Mesenchymal stem cell (in vitro differentiated cells and primary cell): Measurements from ENCODE around the gene RAB27B.

Source experiments
- DNase-seq: peaks from one replicate; pipeline ENCODE4 v3.0.0-alpha.2; 2013
- H2AFZ ChIP-seq: one replicate; pipeline ENCODE4 v1.6.1; 2013; ENCODE audit warnings: low read depth, mild to moderate bottlenecking, control low read depth, inconsistent platforms, low read length, moderate library complexity
- H2AK5ac ChIP-seq: 2 replicates; pipeline ENCODE4 v1.6.1; 2013; ENCODE audit warnings: low read length, moderate library complexity, mild to moderate bottlenecking, inconsistent platforms; ENCODE audit not compliant: severe bottlenecking
- H2BK120ac ChIP-seq: one replicate; pipeline ENCODE4 v1.6.1; 2013; ENCODE audit warnings: low read depth, mild to moderate bottlenecking, inconsistent platforms, low read length, moderate library complexity
- H2BK12ac ChIP-seq, 2 experiments: one replicate each; pipeline ENCODE4 v1.6.1; 2013; ENCODE audit warnings: inconsistent platforms in 2 of 2, low read length in 2 of 2, mild to moderate bottlenecking in 2 of 2, moderate library complexity in 2 of 2, control low read depth in 1 of 2
- H2BK15ac ChIP-seq: one replicate; pipeline ENCODE4 v1.6.1; 2013; ENCODE audit warnings: mild to moderate bottlenecking, low read depth, inconsistent platforms; ENCODE audit not compliant: poor library complexity, severe bottlenecking
- H2BK5ac ChIP-seq: 2 replicates; pipeline ENCODE4 v1.6.1; 2013; ENCODE audit warnings: low read depth, mild to moderate bottlenecking, low read length, control low read depth, inconsistent platforms; ENCODE audit not compliant: poor library complexity, severe bottlenecking
- H3K14ac ChIP-seq, 2 experiments: one replicate each; pipeline ENCODE4 v1.6.1; 2013; ENCODE audit warnings: inconsistent platforms in 2 of 2, low read length in 2 of 2, control low read depth in 1 of 2, mild to moderate bottlenecking in 1 of 2, moderate library complexity in 1 of 2
- H3K18ac ChIP-seq, 2 experiments: one replicate each; pipeline ENCODE4 v1.6.1; 2013; ENCODE audit warnings: inconsistent platforms in 2 of 2, low read length in 2 of 2, control low read depth in 1 of 2, low read depth in 1 of 2, mild to moderate bottlenecking in 1 of 2
- H3K23ac ChIP-seq, 2 experiments: one replicate each; pipeline ENCODE4 v1.6.1; 2013; ENCODE audit warnings: inconsistent platforms in 2 of 2, low read length in 2 of 2, mild to moderate bottlenecking in 2 of 2, moderate library complexity in 2 of 2, control low read depth in 1 of 2
- H3K27ac ChIP-seq: 2 replicates; pipeline ENCODE4 v1.5.1; 2013; ENCODE audit warnings: mild to moderate bottlenecking, moderate library complexity, low read length, control low read depth, inconsistent platforms; ENCODE audit not compliant: poor library complexity, severe bottlenecking
- H3K27me3 ChIP-seq, 2 experiments: 2 replicates each; pipeline versions ENCODE4 v1.6.1 to v1.7.0; 2013; ENCODE audit warnings: low read length in 2 of 2, mild to moderate bottlenecking in 2 of 2, moderate library complexity in 2 of 2, control low read depth in 1 of 2, inconsistent platforms in 1 of 2; ENCODE audit not compliant: control insufficient read depth in 1 of 2, insufficient read depth in 1 of 2
- H3K36me3 ChIP-seq, 2 experiments: 2 replicates each; pipeline versions ENCODE4 v1.6.1 to v1.7.0; 2013; ENCODE audit warnings: low read length in 2 of 2, control low read depth in 1 of 2, inconsistent platforms in 1 of 2, low read depth in 1 of 2, mild to moderate bottlenecking in 1 of 2; ENCODE audit not compliant: insufficient read depth in 2 of 2, control insufficient read depth in 1 of 2
- H3K4ac ChIP-seq, 2 experiments: one replicate each; pipeline ENCODE4 v1.6.1; 2013; ENCODE audit warnings: inconsistent platforms in 2 of 2, low read length in 2 of 2, mild to moderate bottlenecking in 2 of 2, moderate library complexity in 2 of 2, control low read depth in 1 of 2, low read depth in 1 of 2
- H3K4me1 ChIP-seq: 2 replicates; pipeline ENCODE4 v1.6.1; 2013; ENCODE audit warnings: low read depth, low read length, control low read depth; ENCODE audit not compliant: control insufficient read depth, insufficient read depth
- H3K4me2 ChIP-seq: 2 replicates; pipeline ENCODE4 v1.6.1; 2013; ENCODE audit warnings: low read length, mild to moderate bottlenecking, inconsistent platforms; ENCODE audit not compliant: poor library complexity, severe bottlenecking
- H3K4me3 ChIP-seq, 2 experiments: 2 replicates each; pipeline versions ENCODE4 v1.5.1 to v1.7.0; 2013; ENCODE audit warnings: low read length in 2 of 2, mild to moderate bottlenecking in 2 of 2, control low read depth in 1 of 2, low read depth in 1 of 2; ENCODE audit not compliant: insufficient read depth in 1 of 2
- H3K79me1 ChIP-seq: replicated peaks from 2 replicates; pipeline ENCODE4 v1.6.1; 2013; ENCODE audit warnings: mild to moderate bottlenecking, control low read depth, low read length, inconsistent platforms; ENCODE audit not compliant: poor library complexity, severe bottlenecking
- H3K9ac ChIP-seq: 2 replicates; pipeline ENCODE4 v1.7.0; 2013; ENCODE audit warnings: mild to moderate bottlenecking, low read length, moderate library complexity
- H3K9me3 ChIP-seq: 2 replicates; pipeline ENCODE4 v1.7.0; 2013; ENCODE audit warnings: mild to moderate bottlenecking, low read length; ENCODE audit not compliant: control insufficient read depth
- H4K8ac ChIP-seq: one replicate; pipeline ENCODE4 v1.6.1; 2013; ENCODE audit warnings: inconsistent platforms, mild to moderate bottlenecking, low read length, moderate library complexity
- H4K91ac ChIP-seq: one replicate; pipeline ENCODE4 v1.6.1; 2013; ENCODE audit warnings: mild to moderate bottlenecking, low read length, inconsistent platforms
- WGBS: methylation state at CpG from one replicate; pipeline ENCODE4 v1.1.7; 2013; ENCODE audit warnings: mixed read lengths; 5-methylcytosine and 5-hydroxymethylcytosine counted together

RAB27B gene

GRCh38 chr18:54918060-54918459 lies 89.8 kb downstream of the RAB27B start:
- H2BK5ac ChIP-seq, result no peak overlapping the region
- no peak for DNase-seq
- H3K27ac ChIP-seq, result no peak overlapping the region
- H4K8ac ChIP-seq, result no peak overlapping the region
- no peaks in the 10 kb centered on the region for H3K9me3 ChIP-seq
- no peak overlapping the region for H2AFZ ChIP-seq
- no peak overlapping the region for H2AK5ac ChIP-seq
- no peaks in the 10 kb centered on the region for H3K27me3 ChIP-seq
- WGBS, result 95% methylated on average over 4 of the region's 4 CpGs
- no peaks in the 10 kb centered on the region for H3K4me1 ChIP-seq
- no peak overlapping the region for H2BK15ac ChIP-seq
- H4K91ac ChIP-seq, result no peak overlapping the region
- no peak overlapping the region for H3K9ac ChIP-seq
- H3K23ac ChIP-seq, result no peak overlapping the region
- no peak overlapping the region for H3K4me3 ChIP-seq
- H3K4ac ChIP-seq, result no peak overlapping the region
- no peaks in the 10 kb centered on the region for H3K79me1 ChIP-seq
- H2BK120ac ChIP-seq, result no peak overlapping the region
- H2BK12ac ChIP-seq, result peak overlapping the region in 1 of 2 experiments; percentile 54
- H3K18ac ChIP-seq, result no peak overlapping the region
- H3K36me3 ChIP-seq, result no peaks in the 10 kb centered on the region
- no peak overlapping the region for H3K4me2 ChIP-seq
- no peak overlapping the region for H3K14ac ChIP-seq

GRCh38 chr18:54919412-54919811 lies 91.1 kb downstream of the RAB27B start:
- Histone ChIP-seq H3K4me3 (no peak overlapping the region), H2BK15ac (no peak overlapping the region), H3K14ac (no peak overlapping the region), H3K9ac (no peak overlapping the region), H3K27ac (no peak overlapping the region), H3K9me3 (no peaks in the 10 kb centered on the region), H3K4me2 (no peak overlapping the region), H3K36me3 (no peaks in the 10 kb centered on the region), H3K79me1 (no peaks in the 10 kb centered on the region), H3K18ac (no peak overlapping the region), H2AFZ (no peak overlapping the region), H2BK5ac (no peak overlapping the region), H3K4me1 (no peaks in the 10 kb centered on the region), H2BK120ac (no peak overlapping the region), H3K27me3 (no peaks in the 10 kb centered on the region), H2AK5ac (no peak overlapping the region), H4K91ac (no peak overlapping the region), H3K4ac (no peak overlapping the region), H2BK12ac (no peak overlapping the region), H4K8ac (no peak overlapping the region), H3K23ac (no peak overlapping the region)
- 95% methylated on average over 4 of the region's 6 CpGs for WGBS
- DNase-seq, result no peak

DNA sequence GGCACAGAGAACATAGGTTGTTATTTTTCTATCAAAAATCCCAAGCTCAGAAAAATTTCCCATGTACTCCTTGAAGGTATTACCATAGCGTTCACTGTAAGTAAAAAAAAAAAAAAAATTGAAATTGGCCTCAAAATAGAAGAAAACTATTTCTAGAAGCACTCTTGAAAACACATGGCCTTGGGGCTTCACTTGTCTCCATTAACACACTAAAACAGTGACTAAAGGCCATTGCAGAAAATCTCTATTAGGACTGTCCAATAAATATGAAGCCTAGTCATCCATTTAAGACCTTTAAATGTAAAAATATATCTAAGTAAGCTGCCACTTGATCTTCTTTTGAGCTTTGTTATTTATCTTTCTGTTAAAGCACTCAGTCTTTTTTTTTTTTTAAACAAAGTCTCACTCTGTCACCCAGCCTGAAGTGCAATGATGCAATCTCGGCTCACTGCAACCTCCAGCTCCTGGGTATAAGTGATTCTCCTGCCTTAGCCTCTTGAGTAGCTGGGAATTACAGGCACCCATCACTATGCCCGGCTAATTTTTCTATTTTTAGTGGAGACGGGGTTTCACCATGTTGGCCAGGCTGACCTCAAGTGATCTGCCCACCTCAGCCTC lies 95.2 kb downstream of the RAB27B start:
- Histone ChIP-seq H3K4me1 (no peaks in the 10 kb centered on the region), H3K4ac (no peak overlapping the region), H3K4me2 (no peak overlapping the region), H2BK15ac (no peak overlapping the region), H3K36me3 (no peaks in the 10 kb centered on the region), H3K27me3 (no peaks in the 10 kb centered on the region), H3K23ac (no peak overlapping the region), H3K14ac (no peak overlapping the region), H2BK120ac (no peak overlapping the region), H4K8ac (no peak overlapping the region), H3K18ac (no peak overlapping the region), H2BK5ac (no peak overlapping the region), H3K4me3 (no peak overlapping the region), H2BK12ac (no peak overlapping the region), H2AK5ac (no peak overlapping the region), H3K9ac (no peak overlapping the region), H3K79me1 (no peaks in the 10 kb centered on the region), H2AFZ (no peak overlapping the region), H3K27ac (no peak overlapping the region), H3K9me3 (peaks cover 11% of the 10 kb centered on the region), H4K91ac (no peak overlapping the region)
- WGBS, result 52% methylated on average over 4 of the region's 4 CpGs
- peak; percentile 83 for DNase-seq

- Histone ChIP-seq H3K4me3 (peak overlapping the region in 1 of 2 experiments; percentile 10), H3K9me3 (peaks cover 11% of the 10 kb centered on the region), H3K27me3 (no peaks in the 10 kb centered on the region), H2BK5ac (no peak overlapping the region), H3K27ac (no peak overlapping the region), H3K23ac (no peak overlapping the region), H3K4me2 (no peak overlapping the region), H2BK12ac (no peak overlapping the region), H2AK5ac (no peak overlapping the region), H3K14ac (no peak overlapping the region), H2BK15ac (no peak overlapping the region), H3K36me3 (no peaks in the 10 kb centered on the region), H2AFZ (no peak overlapping the region), H3K4me1 (no peaks in the 10 kb centered on the region), H3K79me1 (no peaks in the 10 kb centered on the region), H3K9ac (no peak overlapping the region), H2BK120ac (no peak overlapping the region), H3K18ac (no peak overlapping the region), H4K8ac (no peak overlapping the region), H4K91ac (no peak overlapping the region), H3K4ac (no peak overlapping the region)
- WGBS, result 80% methylated on average over 1 of the region's 1 CpG
- peak; percentile 27 for DNase-seq
Measured at GRCh38 chr18:54924948-54925347, 96.7 kb downstream of the RAB27B start.
